Measurements from ENCODE around the gene GDPD5.

Gene GDPD5

GRCh38 chr11:75402002-75402773, 123.6 kb downstream of the GDPD5 start:
- no peak for DNase-seq (ENCODE audit: low read depth)

GRCh38 chr11:75400146-75400865, 125.4 kb downstream of the GDPD5 start:
- peak; percentile 29 for DNase-seq (ENCODE audit: low read depth)

DNA sequence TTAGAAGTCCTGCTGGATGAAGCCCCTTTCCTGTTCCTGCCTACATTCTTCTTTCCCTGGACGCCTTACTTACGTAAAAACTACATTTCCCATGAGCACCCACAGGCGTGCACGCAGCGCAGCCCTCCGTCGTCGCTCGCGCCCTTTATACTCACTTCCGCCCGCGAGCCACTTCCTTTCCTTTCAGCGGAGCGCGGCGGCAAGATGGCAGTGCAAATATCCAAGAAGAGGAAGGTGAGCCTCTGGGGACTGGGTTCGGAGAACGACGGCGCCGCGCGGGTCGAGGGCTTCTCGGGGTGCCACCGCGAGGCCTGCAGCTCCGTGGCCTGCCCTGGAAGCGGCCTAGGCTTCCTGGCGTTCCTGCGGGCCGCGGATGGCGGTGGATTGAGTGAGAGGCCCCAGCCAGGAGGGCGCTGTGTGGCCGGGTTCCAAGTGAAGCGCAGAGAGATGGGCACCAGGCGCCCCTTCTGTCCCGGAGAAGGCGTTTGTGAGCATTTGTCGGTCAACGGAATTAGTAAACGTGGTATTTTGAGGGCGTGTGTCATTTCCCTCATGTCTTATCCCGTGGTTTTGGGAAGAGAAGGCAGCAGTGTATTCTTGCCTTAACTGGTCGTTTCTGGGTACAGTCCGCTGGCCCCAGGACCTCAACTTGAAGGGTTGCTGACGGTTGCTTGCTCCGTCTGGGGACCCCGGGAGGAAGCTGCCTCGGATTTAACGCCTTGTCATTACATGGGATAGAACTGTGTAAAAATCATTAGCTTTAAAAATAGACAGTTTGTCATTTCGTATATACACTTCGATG, 126.2 kb downstream of the GDPD5 start, which contains the start of gene RPS3:
Gene RPS3, plus strand, starts transcription at position 175 of the 802 bp plus-strand sequence. Its CDS starts 30 bp downstream, at position 205.
- peak; percentile 92 for DNase-seq (ENCODE audit: low read depth)

DNA sequence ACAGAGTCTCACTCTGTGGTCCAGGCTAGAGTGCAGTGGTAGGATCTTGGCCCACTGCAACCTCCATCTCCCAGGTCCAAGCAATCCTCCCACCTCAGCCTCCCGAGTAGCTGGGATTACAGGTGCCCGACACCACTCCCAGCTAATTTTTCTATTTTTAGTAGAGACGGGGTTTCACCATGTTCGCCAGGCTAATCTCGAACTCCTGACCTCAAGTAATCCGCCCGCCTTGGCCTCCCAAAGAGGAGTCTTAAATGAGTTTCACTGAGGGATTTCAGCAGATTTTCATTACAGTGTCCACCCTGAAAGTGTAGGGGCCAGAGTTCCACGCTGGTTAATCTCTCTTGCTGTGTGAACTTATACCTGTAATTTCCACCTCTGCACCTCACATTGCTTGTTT, 126.8 kb downstream of the GDPD5 start:
- no peak for DNase-seq (ENCODE audit: low read depth)

- no peak for DNase-seq (ENCODE audit: low read depth)
Measured at GRCh38 chr11:75394085-75394840, 131.5 kb downstream of the GDPD5 start.

DNA sequence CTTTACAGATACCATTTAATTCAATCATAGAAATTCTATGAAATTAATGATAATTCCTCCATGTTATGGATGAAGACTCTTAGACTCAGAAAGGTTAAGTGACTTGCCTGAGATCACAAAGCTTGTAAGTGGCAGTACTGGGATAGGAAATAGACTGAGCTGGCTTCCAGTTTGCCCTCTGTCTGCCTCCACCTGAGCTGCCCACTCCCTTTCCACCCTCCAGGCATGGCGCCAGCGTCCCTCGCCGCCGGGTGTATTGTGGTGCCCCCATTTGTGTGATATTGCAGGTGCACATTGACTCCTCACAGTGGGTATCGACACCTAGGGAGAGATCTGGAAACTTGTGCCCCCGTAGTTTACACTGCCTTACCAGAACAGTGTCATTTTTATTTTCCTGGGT, 135.8 kb downstream of the GDPD5 start:
- no peak for DNase-seq (ENCODE audit: low read depth)

GRCh38 chr11:75389276-75389605, 136.5 kb downstream of the GDPD5 start:
- no peak for DNase-seq (ENCODE audit: low read depth)

GRCh38 chr11:75388386-75389275, 137.1 kb downstream of the GDPD5 start:
- peak; percentile 78 for DNase-seq (ENCODE audit: low read depth)

- DNase-seq (ENCODE audit: low read depth): no peak
Measured at GRCh38 chr11:75387736-75388294, 137.9 kb downstream of the GDPD5 start.

GRCh38 chr11:75386942-75387630, 138.7 kb downstream of the GDPD5 start:
- DNase-seq (ENCODE audit: low read depth): peak; percentile 55
